Stimulated activated CD8-positive, alpha-beta memory T cell treated with anti-CD3 and anti-CD28 coated beads, Interleukin-15, amount 100 ng/mL, for 24 hours (primary cell): ENCODE measurements around the gene ZNF699.
"Not testable (repeated sequence)": the region's sequence is repeated elsewhere in the genome, so short reads cannot be mapped to it uniquely, and the experiment has no call there.

ENCODE experiments used
- DNase-seq: peaks from one replicate; pipeline ENCODE4 v3.0.0-alpha.2; 2020; ENCODE audit warnings: low read depth

The ZNF699 gene

DNA sequence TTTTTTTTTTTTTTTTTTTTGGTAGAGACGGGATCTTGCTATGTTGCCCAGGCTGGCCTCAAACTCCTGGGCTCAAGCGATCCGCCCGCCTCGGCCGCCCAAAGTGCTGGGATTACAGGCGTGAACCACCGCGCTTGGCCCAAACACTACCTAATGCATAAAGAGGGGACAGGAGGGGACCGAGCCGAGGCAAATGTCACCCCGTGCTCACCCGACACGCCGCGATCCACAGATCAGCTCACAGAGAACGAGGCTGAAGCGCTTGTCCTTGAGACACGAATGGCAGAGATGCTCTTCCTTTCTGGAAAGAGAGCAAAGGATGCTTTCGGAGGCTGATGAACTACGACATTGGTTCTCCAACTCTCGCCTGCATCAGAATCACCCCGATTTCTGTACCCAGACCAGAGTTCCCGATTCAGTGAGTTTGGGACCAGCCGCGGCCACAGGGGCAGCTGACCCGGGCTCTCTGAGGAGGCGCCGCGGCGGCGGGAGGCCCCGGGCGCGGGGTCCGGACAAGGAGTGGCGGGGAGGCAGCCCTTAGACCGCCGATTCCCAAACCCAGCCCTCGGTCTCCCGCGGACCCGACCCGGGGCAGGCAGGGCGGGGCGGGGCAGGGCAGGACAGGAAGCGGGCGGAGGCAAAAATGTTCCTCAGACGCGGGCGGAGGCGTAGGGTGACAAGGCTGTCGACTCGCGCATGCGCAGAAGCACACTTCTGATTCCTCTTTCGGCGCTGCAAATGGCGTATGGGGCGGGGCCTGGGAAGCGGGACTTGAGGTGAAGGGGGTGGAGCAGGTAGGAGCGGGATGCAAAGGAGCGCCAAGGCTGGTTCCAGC, at the start of gene ZNF699:
ZNF699 (minus strand) TSS at position 700 of the 835 bp plus-strand sequence. CDS start 4,719 bp downstream, outside the sequence.
- DNase-seq: peak; percentile 91

DNA sequence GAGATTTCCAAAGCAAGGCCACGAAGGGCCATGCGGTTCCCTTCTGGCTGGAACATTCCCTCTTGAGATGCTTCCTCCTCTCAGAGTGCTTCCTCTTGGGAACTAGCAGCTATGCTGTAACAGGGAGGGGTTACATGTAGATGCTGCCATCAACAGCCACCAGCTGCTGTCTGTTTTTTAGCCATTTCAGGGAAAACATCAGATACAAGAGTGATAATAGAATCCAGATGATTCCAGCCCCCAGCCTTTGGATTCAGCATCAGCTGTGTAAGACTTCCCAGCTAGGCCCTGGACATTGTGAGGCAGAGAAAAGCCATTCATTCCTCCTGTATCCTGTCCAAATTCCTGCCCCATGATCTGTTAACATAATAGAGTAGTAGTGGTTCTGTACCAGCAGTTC, 45.0 kb upstream of the ZNF699 start:
- no peak for DNase-seq

DNA sequence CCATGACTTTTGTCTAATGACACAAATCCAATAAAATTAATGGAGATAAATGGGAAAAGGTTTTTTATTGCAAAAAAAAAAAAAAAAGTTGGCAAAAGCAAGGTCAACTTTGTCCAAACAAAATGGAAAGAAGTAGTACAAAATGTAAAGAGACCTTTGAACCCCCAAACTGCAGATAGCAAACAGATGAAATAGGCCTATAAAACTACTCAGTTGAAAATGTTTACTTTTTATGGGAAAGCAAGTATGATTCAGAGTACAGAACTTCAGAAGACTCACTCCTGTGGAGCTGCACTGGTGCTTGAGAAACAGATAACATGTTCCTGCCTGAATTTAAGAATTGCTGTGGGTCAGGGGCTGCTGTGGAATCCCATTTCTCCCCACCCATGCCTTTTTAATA, 43.4 kb upstream of the ZNF699 start:
- DNase-seq: no peak

DNA sequence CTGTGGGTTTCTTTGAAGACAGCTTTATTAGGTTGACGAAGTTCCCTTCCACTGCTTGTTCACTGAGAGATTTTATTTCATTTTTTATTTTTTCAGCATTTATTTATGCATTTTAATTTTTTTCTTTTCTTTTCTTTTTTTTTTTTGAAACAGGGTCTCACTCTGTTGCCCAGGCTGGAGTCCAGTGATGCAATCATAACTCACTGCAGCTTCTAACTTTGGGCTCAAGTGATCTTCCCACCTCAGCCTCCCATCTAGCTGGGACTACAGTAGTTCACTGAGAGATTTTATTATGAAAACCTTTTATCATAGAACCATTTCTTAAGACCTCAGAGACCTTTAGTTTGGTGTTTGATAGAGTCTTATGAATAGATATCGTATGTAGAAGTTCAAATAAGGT, 42.9 kb upstream of the ZNF699 start:
- DNase-seq: no peak

DNA sequence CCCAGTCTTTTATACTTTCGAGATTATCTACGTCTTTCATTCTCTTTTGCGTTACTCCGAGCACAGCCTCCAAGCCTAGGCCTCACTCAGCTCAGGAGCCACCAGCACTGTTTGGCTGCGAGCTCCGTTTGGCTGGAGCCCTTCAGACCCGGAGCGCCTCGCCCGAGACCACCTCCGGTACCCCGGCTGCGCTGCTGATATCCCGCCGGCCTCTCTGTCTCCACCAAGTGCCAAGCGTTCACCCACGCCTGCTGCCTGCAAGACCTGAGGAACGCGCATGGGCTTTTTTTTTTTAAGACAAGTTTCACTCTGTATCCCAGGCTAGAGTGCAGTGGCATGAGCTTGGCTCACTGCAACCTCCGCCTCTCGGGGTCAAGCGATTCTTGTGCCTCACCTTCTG, 39.0 kb upstream of the ZNF699 start:
- DNase-seq: no peak

DNA sequence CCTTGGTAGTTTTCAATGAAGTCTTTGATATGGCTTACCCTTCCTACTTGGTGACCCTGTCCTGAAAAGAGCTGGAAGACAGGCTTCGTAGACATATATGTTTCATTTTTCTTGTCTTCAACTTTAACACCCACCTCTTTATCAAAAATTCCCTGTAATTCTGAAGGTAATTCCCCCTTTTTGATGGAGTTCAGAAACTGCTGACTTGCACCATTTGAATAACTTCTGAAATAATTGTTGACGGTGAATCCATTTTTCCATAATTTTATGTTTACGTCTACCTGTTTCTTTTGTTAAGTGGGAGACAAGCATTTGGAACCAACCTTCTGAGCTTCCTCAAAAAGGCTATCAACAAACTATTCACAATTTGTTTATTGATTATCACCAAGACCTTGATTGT, 38.6 kb upstream of the ZNF699 start:
- DNase-seq: no peak

DNA sequence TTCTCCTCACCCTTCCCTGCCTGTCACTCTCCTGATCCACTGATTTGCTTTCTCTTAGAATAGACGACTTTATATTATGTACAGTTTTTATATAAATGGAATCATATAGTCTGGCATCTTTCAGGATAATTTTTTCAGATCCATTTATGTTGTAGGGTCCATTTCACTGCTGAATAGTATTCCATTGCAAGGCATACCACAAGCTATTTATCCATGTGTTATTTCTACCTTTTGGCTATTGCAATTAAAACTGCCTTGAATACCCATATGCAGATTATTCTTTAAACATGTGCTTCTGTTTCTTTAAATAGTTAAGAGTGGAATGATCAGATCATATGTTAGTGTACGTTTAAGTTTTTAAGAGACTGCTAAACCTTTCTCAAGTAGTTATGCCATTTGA, 35.4 kb upstream of the ZNF699 start:
- no peak for DNase-seq

DNA sequence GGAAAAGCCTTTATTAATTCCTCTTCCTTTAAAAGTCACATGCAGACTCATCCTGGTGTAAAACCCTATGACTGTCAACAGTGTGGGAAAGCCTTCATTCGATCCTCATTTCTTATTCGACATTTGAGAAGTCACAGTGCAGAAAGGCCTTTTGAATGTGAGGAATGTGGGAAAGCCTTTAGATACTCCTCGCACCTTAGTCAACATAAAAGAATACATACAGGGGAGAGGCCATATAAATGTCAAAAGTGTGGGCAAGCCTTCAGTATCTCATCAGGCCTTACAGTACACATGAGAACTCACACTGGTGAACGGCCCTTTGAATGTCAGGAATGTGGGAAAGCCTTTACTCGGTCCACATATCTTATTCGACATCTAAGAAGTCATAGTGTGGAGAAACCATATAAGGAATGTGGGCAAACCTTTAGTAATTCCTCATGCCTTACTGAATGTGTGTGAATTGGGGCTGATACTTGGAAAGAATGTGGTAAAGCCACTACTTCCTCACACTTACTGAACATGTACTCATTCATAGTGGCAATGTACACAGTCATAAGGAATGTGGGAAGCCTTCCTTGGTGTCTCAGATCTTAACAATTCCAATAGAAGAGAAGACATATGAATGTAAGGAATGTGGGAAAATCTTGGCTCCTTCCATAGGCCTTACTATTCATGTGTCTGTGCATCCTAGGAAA, 33.1 kb upstream of the ZNF699 start:
- no peak for DNase-seq

DNA sequence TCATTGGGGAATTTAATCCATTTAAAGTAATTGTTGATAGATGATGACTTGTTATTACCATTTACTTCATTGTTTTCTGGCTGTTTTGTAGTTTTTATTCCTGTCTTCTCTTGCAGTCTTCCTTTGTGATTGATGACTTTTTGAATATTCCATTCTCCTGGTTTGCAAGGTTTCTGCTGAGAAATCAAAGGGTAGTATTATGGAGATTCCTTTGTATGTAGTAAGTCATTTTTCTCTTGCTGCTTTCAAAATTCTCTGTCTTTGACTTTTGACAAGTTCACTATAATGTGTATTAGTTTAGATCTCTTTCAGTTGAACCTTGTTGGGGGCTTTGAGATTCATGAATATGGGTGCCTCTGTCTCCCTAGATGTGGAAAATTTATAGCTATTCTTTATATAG, 20.4 kb upstream of the ZNF699 start:
- DNase-seq: no peak

DNA sequence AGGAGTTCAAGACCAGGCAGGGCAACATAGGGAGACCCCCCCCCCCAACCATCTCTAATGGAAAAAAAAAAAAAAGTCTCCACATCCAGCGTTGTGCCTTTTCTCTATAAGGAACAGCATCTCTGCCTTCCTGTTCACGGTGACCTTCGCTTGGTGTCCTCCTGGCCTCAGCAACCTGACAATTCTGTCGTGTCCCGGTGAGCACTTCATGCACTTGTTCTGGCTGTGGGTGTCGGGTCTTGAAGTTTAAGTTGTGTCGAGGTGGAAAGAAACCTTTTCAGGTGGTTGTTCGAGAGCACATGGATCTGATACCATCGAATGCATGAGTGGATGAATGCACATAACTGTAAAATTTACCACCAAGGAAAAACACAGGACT, 14.9 kb upstream of the ZNF699 start:
- no peak for DNase-seq

DNA sequence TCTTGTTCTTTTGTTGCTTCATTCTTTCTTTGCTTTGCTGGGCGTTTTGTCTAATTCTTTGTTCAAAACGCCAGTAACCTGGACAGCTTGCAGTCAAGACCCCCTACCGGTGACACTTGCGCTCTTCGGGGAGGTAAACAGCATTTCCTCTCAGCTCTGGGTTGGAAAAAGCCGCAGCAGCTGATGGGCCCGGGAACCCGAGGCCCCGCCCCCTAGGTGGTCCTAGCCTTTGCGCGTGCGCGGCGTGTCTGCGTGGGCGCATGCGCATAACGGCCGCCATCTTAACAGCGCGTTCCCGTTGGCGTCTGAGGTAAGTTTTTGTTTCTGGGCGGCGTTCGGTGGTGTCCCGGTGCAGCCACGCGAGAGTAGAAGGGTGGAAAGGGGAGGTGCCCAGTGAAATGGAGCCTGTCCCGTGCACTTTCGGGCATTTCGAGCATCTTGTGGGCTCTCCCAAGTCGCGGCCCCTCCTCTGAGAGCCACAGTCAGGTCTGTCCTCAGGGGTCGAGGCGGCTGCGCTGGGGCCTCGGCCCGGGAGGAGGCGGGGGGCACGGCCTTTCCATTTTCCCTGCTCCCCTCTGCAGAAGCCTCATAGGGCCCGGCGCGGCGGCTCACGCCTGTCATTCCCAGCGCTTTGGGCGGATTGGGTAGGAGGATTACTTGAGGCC, 14.4 kb upstream of the ZNF699 start, which contains the start of gene ZNF559:
ZNF559 (plus strand) TSS at position 261 of the 665 bp plus-strand sequence. CDS start 14,371 bp downstream, outside the sequence.
- peak; percentile 98 for DNase-seq

DNA sequence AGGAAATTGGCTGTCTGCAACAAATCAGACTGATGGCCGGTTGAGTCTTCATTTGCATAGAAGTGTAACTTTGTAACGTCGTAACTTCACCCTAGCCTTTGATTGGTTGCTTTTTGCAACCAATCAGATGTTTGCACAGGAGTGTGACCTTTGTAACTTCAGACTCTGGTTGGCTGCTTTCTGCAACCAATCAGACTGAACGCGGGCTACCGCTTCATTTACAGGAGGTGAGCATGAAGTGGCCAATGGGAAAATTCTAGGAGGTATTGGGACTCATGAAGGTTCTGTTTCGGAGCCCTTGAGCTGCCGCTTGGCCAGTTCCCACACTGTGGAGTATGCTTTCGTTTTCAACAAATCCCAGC, 13.9 kb upstream of the ZNF699 start:
- no peak for DNase-seq

DNA sequence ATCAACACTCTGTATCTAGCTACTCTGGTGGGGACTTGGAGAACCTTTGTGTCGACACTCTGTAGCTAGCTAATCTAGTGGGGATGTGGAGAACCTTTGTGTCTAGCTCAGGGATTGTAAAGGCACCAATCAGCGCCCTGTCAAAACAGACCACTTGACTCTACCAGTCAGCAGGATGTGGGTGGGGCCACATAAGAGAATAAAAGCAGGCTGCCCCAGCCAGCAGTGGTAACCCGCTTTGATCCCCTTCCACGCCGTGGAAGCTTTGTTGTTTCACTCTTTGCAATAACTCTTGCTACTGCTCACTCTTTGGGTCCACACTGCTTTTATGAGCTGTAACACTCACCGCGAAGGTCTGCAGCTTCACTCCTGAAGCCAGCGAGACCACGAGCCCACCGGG, 12.6 kb upstream of the ZNF699 start:
- not testable (repeated sequence) for DNase-seq

DNA sequence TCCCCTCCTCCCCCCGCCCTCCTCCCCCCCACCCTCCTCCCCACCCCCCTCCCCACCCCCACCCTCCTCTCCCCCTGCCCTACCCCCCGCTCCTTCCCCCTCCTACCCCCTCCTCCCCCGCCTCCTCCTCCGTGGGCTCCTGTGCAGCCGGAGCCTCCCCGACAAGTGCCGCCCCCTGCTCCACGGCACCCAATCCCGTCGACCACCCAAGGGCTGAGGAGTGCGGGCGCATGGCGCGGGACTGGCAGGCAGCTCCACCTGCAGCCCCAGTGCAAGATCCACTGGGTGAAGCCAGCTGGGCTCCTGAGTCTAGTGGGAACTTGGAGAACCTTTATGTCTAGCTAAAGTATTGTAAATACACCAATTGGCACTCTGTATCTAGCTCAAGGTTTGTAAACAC, 12.1 kb upstream of the ZNF699 start:
- DNase-seq: not testable (repeated sequence)

DNA sequence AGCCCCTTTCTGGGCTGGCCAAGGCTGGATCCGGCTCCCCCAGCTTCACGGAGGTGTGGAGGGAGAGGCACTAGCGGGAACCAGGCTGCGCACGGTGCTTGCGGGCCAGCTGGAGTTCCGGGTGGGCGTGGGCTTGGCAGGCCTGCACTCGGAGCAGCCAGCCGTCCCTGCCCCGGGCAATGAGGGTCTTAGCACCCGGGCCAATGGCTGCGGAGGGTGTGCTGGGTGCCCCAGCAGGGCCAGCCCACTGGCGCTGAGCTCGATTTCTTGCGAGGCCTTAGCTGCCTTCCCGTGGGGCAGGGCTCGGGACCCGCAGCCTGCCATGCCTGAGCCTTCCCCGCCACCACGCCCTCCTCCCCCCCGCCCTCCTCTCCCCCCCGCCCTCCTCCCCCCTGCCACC, 11.7 kb upstream of the ZNF699 start:
- no peak for DNase-seq

DNA sequence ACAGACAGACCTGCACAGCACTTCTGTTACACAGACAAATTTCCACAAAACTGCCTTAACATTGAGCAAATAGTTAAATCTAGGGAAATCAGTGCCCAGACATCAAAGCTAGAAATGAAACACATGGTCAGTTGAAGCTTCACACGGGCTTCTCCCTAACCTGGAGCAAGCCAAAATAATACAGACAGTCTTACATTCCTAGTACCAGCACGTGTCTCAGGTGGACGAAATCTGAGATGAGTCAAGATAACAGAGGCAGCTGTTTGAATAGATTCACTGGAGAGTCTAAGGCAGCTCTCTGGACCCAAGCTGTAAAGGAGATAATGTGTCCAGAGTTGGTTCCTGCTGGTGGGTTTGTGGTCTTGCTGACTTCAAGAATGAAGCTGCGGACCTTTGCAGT, 4.1 kb upstream of the ZNF699 start:
- no peak for DNase-seq

DNA sequence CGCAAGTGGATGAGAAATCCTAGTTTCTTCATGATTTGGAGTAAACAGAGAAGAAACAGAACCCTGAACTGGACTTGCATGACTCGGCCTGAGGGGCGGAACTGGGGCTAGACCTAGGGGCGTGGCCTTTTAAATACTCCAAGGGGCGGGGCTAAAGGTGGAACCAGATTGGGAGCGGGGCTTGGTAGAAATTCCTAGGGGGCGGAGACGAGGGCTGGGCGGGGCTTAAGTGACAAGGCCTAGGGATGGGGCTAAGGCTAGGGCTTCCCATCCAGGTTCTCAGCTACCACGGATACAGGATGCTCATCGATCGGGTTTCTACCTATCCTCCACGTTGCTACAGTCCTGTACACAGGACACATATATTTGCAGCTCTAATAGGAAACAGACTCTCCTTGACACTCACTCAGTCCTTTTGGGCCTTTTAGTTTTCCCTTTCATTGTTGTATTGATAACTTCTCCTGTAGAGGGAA, 372 bp upstream of the ZNF699 start:
- no peak for DNase-seq

DNA sequence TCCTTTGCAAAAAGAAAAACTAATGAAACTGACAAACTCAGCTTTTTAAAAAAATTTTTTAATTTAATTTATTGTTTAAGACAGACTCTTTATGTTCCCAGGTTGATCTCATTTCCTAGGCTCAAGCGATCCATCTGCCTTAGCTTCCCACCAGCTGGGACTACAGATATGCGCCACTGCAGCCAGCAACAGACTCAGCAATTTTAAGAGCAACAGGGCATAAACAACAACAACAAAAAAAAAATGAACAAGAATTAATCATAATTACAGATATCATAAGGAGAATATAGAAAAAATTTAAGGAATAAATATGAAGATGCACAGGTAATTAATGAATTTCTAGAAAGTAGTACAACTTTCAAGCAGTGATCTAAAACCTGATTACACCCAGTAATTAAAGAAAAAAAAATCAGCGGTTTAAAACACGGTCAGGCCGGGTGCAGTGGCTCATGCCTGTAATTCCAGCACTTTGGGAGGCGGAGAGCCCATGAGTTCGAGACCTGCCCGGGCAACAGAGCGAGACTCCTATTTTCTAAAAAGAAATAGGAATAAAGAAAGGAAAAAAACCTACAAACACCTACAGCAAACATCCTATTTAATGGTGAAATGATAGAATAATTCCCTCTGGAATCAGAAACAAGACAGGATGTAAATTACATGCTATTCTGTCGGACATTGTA, 1.4 kb downstream of the ZNF699 start:
- DNase-seq: no peak

DNA sequence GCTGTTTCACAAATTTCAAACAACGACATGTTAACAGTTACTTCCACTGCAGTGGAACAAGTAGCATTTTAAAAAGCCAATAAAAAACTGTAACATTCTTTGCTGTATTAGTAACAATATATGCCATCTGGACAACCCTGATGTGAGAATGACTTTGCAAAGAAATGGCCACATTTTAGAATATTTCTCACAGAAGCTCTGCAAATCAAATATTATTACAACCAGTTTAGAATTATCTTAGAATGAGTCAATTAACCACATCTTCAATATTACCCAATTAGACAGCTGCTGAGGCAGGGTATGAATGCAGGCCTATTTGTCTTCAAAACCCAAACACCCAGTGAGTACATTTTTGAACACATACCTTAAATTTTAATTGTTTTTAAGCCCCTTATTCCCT, 3.2 kb downstream of the ZNF699 start:
- DNase-seq: no peak

DNA sequence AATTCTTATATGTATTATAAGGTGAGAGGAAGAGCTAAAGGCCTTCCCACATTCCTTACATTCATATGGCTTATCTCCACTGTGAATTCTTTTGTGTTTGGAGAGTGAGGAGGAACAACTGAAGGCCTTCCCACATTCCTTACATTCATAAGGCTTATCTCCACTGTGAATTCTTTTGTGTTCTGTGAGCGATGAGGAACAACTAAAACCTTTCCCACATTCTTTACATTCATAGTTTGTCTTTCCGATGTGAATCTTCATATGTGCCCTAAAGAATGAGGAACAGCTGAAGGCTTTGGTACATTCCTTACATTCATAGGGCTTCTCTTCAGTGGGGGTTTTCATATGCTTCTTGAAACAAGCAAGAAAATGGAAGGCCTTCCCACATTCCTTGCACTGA, 13.3 kb downstream of the ZNF699 start:
- DNase-seq: no peak

DNA sequence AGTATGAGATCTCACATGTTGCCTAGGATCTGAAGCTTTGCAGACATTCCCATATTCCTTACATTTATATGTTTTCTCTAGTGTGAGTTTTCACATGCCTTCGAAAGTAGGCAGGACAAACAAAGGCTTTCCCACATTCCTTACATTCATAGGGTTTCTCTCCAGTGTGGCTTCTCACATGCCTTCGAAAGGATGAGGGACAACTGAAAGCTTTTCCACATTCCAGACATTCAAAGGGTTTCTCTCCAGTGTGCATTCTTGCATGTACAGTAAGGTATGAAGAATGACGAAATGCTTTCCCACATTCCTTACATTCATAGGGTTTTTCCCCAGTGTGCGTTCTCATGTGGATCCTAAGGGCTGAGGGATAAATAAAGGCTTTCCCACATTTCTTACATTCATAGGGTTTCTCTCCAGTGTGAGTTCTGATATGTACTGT, 14.2 kb downstream of the ZNF699 start:
- no peak for DNase-seq

DNA sequence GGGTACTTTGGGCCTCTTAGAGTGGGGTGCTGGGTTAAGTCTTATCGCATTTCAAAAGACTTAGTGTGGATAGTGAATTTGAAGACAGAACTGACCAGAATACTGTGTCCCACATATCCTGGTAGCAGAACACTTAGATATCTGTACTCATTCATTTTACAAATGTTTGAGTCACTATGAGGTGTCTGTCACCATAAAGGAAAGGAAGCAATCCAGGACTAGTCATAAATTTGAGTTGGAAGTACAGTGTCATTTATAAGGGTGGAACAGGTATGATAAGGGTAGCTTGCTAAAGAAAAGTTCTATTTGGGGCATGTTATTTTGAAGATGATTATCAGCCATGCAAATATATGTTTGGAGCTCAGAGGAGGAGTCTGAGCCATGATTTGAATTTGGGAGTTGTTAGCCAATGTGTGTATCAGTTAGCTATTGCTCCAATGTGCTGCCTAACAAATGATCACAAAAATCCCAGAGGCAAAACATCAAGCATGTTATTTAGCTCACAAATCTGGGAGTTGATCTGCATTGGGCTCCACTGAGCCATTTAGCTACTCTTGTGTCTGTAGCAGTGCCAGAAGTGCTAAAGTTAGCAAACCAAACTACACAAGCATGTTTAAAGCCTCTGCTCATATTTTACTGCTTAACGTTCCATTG, 20.3 kb downstream of the ZNF699 start:
- DNase-seq: no peak
